ENCODE results near the gene NRGN.

NRGN gene

GRCh38 chr11:124791626-124792341 lies 52.0 kb downstream of the NRGN start:
- DNase-seq (ENCODE audit: low read depth) = no peak

- no peak for DNase-seq (ENCODE audit: low read depth)
Measured at GRCh38 chr11:124793466-124794278, 53.9 kb downstream of the NRGN start.

GRCh38 chr11:124796312-124796711 lies 56.6 kb downstream of the NRGN start:
- DNase-seq (ENCODE audit: low read depth) = no peak

Measured in activated T-cell treated with anti-CD3 and anti-CD28 coated beads for 1 hour (primary cell).